ENCODE measurements around the gene GABRD. TPM values are rescaled to one million over a fixed set of nuclear protein-coding genes. Genes with fewer than 3 reads are reported as not detected.

The GABRD gene
- total RNA-seq, 1 experiment from 2014 or later = not detected

- no peak overlapping the region for H3K4me3 ChIP-seq (ENCODE audit: low read length)
- no peaks in the 10 kb centered on the region for H3K79me2 ChIP-seq (ENCODE audit: low read length)
- no peaks in the 10 kb centered on the region for H3K9me2 ChIP-seq (replicated peaks; ENCODE audit: insufficient read depth, low read length)
- H3K4me1 ChIP-seq (ENCODE audit: low read length) = no peaks in the 10 kb centered on the region
- no peaks in the 10 kb centered on the region for H3K9me3 ChIP-seq (ENCODE audit: low read length)
- no peak for DNase-seq
- H3K9ac ChIP-seq (ENCODE audit: low read length) = no peak overlapping the region
- H3K4me2 ChIP-seq (ENCODE audit: low read depth, low read length, poor library complexity, severe bottlenecking) = no peak overlapping the region
- H3K36me3 ChIP-seq (ENCODE audit: insufficient read depth, low read length) = no peaks in the 10 kb centered on the region
- no peak overlapping the region for H3K27ac ChIP-seq (ENCODE audit: low read length)
- H3K27me3 ChIP-seq (ENCODE audit: low read length) = no peaks in the 10 kb centered on the region
- no peaks in the 10 kb centered on the region for H4K20me1 ChIP-seq (ENCODE audit: insufficient read depth, low read depth, low read length)
- H2AFZ ChIP-seq (ENCODE audit: low read length) = no peak overlapping the region
Observed at GRCh38 chr1:1989102-1989542, 30.0 kb upstream of the GABRD start.

- Histone ChIP-seq H3K9ac (ENCODE audit: low read length) (no peak overlapping the region), H3K27me3 (ENCODE audit: low read length) (no peaks in the 10 kb centered on the region), H3K4me3 (ENCODE audit: low read length) (no peak overlapping the region), H3K4me1 (ENCODE audit: low read length) (no peaks in the 10 kb centered on the region), H3K79me2 (ENCODE audit: low read length) (no peaks in the 10 kb centered on the region), H4K20me1 (ENCODE audit: insufficient read depth, low read depth, low read length) (no peaks in the 10 kb centered on the region), H3K4me2 (ENCODE audit: low read depth, low read length, poor library complexity, severe bottlenecking) (no peak overlapping the region), H2AFZ (ENCODE audit: low read length) (no peak overlapping the region), H3K27ac (ENCODE audit: low read length) (no peak overlapping the region), H3K36me3 (ENCODE audit: insufficient read depth, low read length) (no peaks in the 10 kb centered on the region), H3K9me3 (ENCODE audit: low read length) (no peaks in the 10 kb centered on the region), H3K9me2 (replicated peaks; ENCODE audit: insufficient read depth, low read length) (no peaks in the 10 kb centered on the region)
- DNase-seq = no peak
Observed at GRCh38 chr1:1989789-1990188, 29.4 kb upstream of the GABRD start.

- H3K4me1 ChIP-seq (ENCODE audit: low read length) = no peaks in the 10 kb centered on the region
- H3K27ac ChIP-seq (ENCODE audit: low read length) = no peak overlapping the region
Observed at GRCh38 chr1:1990222-1990621, 28.9 kb upstream of the GABRD start.

GRCh38 chr1:1994536-1994935 is 24.6 kb upstream of the GABRD start:
- Histone ChIP-seq H3K9me3 (ENCODE audit: low read length) (no peaks in the 10 kb centered on the region), H4K20me1 (ENCODE audit: insufficient read depth, low read depth, low read length) (no peaks in the 10 kb centered on the region), H3K27me3 (ENCODE audit: low read length) (no peaks in the 10 kb centered on the region), H3K27ac (ENCODE audit: low read length) (no peak overlapping the region), H3K36me3 (ENCODE audit: insufficient read depth, low read length) (no peaks in the 10 kb centered on the region), H3K4me2 (ENCODE audit: low read depth, low read length, poor library complexity, severe bottlenecking) (no peak overlapping the region), H2AFZ (ENCODE audit: low read length) (no peak overlapping the region), H3K4me1 (ENCODE audit: low read length) (no peaks in the 10 kb centered on the region), H3K9ac (ENCODE audit: low read length) (no peak overlapping the region), H3K9me2 (replicated peaks; ENCODE audit: insufficient read depth, low read length) (no peaks in the 10 kb centered on the region), H3K79me2 (ENCODE audit: low read length) (no peaks in the 10 kb centered on the region), H3K4me3 (ENCODE audit: low read length) (no peak overlapping the region)
- DNase-seq = no peak

More at GRCh38 chr1:1990222-1990621, 28.9 kb upstream of the GABRD start:
- no peak overlapping the region for H3K4me2 ChIP-seq (ENCODE audit: low read depth, low read length, poor library complexity, severe bottlenecking)
- H3K79me2 ChIP-seq (ENCODE audit: low read length) = no peaks in the 10 kb centered on the region
- no peaks in the 10 kb centered on the region for H4K20me1 ChIP-seq (ENCODE audit: insufficient read depth, low read depth, low read length)
- H2AFZ ChIP-seq (ENCODE audit: low read length) = no peak overlapping the region
- H3K9me3 ChIP-seq (ENCODE audit: low read length) = no peaks in the 10 kb centered on the region
- no peak overlapping the region for H3K9ac ChIP-seq (ENCODE audit: low read length)
- no peak overlapping the region for H3K4me3 ChIP-seq (ENCODE audit: low read length)
- H3K9me2 ChIP-seq (replicated peaks; ENCODE audit: insufficient read depth, low read length) = no peaks in the 10 kb centered on the region
- DNase-seq = no peak
- no peaks in the 10 kb centered on the region for H3K27me3 ChIP-seq (ENCODE audit: low read length)
- no peaks in the 10 kb centered on the region for H3K36me3 ChIP-seq (ENCODE audit: insufficient read depth, low read length)

- Histone ChIP-seq H3K27ac (ENCODE audit: low read length) (no peak overlapping the region), H3K4me2 (ENCODE audit: low read depth, low read length, poor library complexity, severe bottlenecking) (no peak overlapping the region), H4K20me1 (ENCODE audit: insufficient read depth, low read depth, low read length) (no peaks in the 10 kb centered on the region), H2AFZ (ENCODE audit: low read length) (no peak overlapping the region), H3K9me2 (replicated peaks; ENCODE audit: insufficient read depth, low read length) (no peaks in the 10 kb centered on the region), H3K9ac (ENCODE audit: low read length) (no peak overlapping the region), H3K79me2 (ENCODE audit: low read length) (no peaks in the 10 kb centered on the region), H3K27me3 (ENCODE audit: low read length) (no peaks in the 10 kb centered on the region), H3K36me3 (ENCODE audit: insufficient read depth, low read length) (no peaks in the 10 kb centered on the region), H3K4me1 (ENCODE audit: low read length) (no peaks in the 10 kb centered on the region), H3K9me3 (ENCODE audit: low read length) (no peaks in the 10 kb centered on the region), H3K4me3 (ENCODE audit: low read length) (no peak overlapping the region)
- DNase-seq = no peak
Observed at GRCh38 chr1:1996207-1996651, 22.9 kb upstream of the GABRD start.

GRCh38 chr1:1997576-1997975 is 21.6 kb upstream of the GABRD start:
- Histone ChIP-seq H3K9me3 (ENCODE audit: low read length) (no peaks in the 10 kb centered on the region), H3K4me1 (ENCODE audit: low read length) (no peaks in the 10 kb centered on the region), H2AFZ (ENCODE audit: low read length) (no peak overlapping the region), H4K20me1 (ENCODE audit: insufficient read depth, low read depth, low read length) (no peaks in the 10 kb centered on the region), H3K9ac (ENCODE audit: low read length) (no peak overlapping the region), H3K9me2 (replicated peaks; ENCODE audit: insufficient read depth, low read length) (no peaks in the 10 kb centered on the region), H3K27ac (ENCODE audit: low read length) (no peak overlapping the region), H3K27me3 (ENCODE audit: low read length) (no peaks in the 10 kb centered on the region), H3K79me2 (ENCODE audit: low read length) (no peaks in the 10 kb centered on the region), H3K4me3 (ENCODE audit: low read length) (no peak overlapping the region), H3K4me2 (ENCODE audit: low read depth, low read length, poor library complexity, severe bottlenecking) (no peak overlapping the region), H3K36me3 (ENCODE audit: insufficient read depth, low read length) (no peaks in the 10 kb centered on the region)
- no peak for DNase-seq

GRCh38 chr1:2000432-2000831 is 18.7 kb upstream of the GABRD start:
- no peak overlapping the region for H3K4me2 ChIP-seq (ENCODE audit: low read depth, low read length, poor library complexity, severe bottlenecking)
- DNase-seq = no peak
- H3K27me3 ChIP-seq (ENCODE audit: low read length) = no peaks in the 10 kb centered on the region
- no peak overlapping the region for H2AFZ ChIP-seq (ENCODE audit: low read length)
- no peaks in the 10 kb centered on the region for H4K20me1 ChIP-seq (ENCODE audit: insufficient read depth, low read depth, low read length)
- no peaks in the 10 kb centered on the region for H3K9me2 ChIP-seq (replicated peaks; ENCODE audit: insufficient read depth, low read length)
- H3K79me2 ChIP-seq (ENCODE audit: low read length) = no peaks in the 10 kb centered on the region
- H3K27ac ChIP-seq (ENCODE audit: low read length) = no peak overlapping the region
- no peak overlapping the region for H3K4me3 ChIP-seq (ENCODE audit: low read length)
- H3K9ac ChIP-seq (ENCODE audit: low read length) = no peak overlapping the region
- H3K36me3 ChIP-seq (ENCODE audit: insufficient read depth, low read length) = no peaks in the 10 kb centered on the region
- H3K4me1 ChIP-seq (ENCODE audit: low read length) = no peaks in the 10 kb centered on the region
- H3K9me3 ChIP-seq (ENCODE audit: low read length) = no peaks in the 10 kb centered on the region

- H3K9me3 ChIP-seq (ENCODE audit: low read length) = no peaks in the 10 kb centered on the region
- H4K20me1 ChIP-seq (ENCODE audit: insufficient read depth, low read depth, low read length) = no peaks in the 10 kb centered on the region
- no peak for DNase-seq
- no peak overlapping the region for H3K4me3 ChIP-seq (ENCODE audit: low read length)
- H3K9me2 ChIP-seq (replicated peaks; ENCODE audit: insufficient read depth, low read length) = no peaks in the 10 kb centered on the region
- no peaks in the 10 kb centered on the region for H3K27me3 ChIP-seq (ENCODE audit: low read length)
- no peaks in the 10 kb centered on the region for H3K36me3 ChIP-seq (ENCODE audit: insufficient read depth, low read length)
- H2AFZ ChIP-seq (ENCODE audit: low read length) = no peak overlapping the region
- H3K27ac ChIP-seq (ENCODE audit: low read length) = no peak overlapping the region
- no peak overlapping the region for H3K4me2 ChIP-seq (ENCODE audit: low read depth, low read length, poor library complexity, severe bottlenecking)
- H3K4me1 ChIP-seq (ENCODE audit: low read length) = no peaks in the 10 kb centered on the region
- no peaks in the 10 kb centered on the region for H3K79me2 ChIP-seq (ENCODE audit: low read length)
- H3K9ac ChIP-seq (ENCODE audit: low read length) = no peak overlapping the region
Observed at GRCh38 chr1:2000850-2001249, 18.3 kb upstream of the GABRD start.

Data from Karpas-422 (cell line).